Inflammatory macrophage treated with lipopolysaccharide for 4 hours (primary cell): ENCODE measurements around the gene LAMTOR4.

ENCODE experiments used
- DNase-seq: peaks from one replicate; pipeline ENCODE4 v3.0.0-alpha.2; 2020

Gene LAMTOR4

GRCh38 chr7:100148559-100149328, at the start of gene LAMTOR4:
Gene LAMTOR4 (plus strand): TSS chr7:100148918. CDS start chr7:100148973, 55 bp downstream.
- DNase-seq = peak; percentile 99

GRCh38 chr7:100099452-100099851, 49.3 kb upstream of the LAMTOR4 start:
- no peak for DNase-seq

DNA sequence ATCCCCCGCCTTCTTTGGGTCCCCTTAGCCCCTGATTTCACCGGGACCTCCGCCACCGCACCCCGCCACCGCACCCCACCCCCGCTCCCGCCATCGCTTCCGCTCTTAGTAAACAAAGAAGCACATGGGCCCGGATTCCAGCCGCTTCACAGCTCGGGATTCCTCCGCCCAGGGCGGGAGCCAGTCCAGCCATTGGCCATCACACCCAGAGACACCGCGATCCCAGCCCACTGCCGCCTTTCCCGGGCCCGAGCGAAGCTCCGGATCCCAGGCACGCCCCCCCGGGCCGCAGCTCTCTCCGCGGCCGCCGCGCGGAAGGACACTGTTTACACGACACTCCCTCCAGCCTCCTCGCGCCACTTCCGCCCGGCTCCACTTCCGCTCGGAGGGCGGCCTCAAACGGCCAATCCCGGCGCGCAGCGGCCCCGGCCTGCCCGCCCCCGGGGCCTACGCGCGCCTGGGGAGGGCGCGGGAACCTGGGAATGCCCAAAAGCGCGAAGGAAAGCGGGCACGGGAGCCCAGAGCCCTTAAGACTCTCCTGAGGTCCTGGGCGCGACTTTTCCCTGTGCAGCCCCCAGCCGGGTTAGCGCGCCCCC, 48.2 kb upstream of the LAMTOR4 start:
- DNase-seq = peak; percentile 94

- DNase-seq = peak; percentile 99
Observed at GRCh38 chr7:100101016-100101862, 47.5 kb upstream of the LAMTOR4 start, which contains the start of the genes AP4M1 and MCM7. Gene AP4M1 (plus strand): TSS chr7:100101643. CDS start chr7:100101715, 72 bp downstream. Gene MCM7 (minus strand): TSS chr7:100101397. CDS start chr7:100101294, 103 bp downstream.

DNA sequence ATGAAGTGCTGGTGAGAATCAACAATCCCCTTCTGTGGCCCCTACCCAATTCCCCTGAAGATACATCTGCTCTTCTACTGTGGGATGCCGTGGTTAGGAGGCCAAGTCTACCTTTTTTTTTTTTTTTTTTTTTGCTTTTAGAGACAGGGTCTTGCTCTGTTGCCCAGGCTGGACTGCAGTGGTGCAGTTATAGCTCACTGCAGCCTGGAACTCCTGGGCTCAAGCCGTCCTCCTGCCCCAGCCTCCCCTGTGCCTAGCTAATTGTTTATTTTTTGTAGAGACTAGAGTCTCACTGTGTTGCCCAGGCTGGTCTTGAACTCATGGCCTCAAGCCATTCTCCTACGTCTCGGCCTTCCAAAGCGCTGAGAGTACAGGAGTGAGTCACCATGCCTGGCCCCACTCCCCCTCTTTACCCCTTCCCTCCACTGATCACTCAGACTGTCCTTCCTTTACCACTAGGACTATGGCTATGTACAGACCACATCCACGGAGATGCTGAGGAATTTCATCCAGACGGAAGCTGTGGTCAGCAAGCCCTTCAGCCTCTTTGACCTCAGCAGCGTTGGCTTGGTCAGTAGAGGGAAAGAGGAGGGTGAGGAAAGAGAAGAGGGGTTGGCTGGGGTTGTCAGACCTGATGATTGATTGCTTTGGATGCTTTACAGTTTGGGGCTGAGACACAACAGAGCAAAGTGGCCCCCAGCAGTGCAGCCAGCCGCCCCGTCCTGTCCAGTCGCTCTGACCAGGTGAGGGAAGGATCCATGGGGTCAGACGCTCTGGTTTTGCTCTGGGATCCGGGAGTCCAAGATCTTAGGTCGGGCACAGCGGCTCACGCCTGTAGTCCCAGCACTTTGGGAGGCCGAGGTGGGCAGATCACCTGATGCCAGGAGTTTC, 45.5 kb upstream of the LAMTOR4 start:
- no peak for DNase-seq

DNA sequence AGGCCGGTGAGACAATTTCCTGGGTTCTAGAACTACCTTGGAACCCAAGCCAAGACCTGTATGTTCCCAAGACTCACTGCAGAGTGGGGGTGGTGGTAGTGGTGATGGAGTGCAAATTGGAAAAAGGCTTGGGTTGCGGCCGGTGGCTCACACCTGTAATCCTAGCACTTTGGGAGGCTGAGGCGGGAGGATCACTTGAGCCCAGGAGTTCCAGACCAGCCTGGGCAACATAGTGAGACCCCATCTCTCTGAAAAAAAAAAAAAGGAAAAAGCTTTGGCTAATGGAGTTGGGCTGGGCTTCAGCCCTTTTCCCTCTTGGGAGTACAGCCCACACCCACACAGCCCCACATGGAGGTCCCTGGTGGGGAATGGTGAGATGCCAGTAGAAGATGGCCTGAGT, 43.2 kb upstream of the LAMTOR4 start:
- DNase-seq = no peak

DNA sequence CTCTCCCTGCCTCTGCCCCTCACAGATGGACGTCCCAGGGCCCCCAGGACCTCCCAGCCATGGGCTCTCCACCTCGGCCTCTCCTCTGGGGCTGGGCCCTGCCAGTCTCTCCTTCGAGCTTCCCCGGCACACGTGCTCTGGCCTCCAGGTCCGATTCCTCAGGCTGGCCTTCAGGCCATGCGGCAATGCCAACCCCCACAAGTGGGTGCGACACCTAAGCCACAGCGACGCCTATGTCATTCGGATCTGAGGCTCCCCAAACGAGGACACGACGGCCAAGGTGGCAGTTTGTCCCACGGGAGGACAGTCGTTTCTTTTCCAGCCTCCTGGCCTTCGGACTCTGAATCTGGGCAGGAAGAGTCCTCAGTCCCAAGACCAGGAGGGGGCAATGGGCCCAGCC, 42.1 kb upstream of the LAMTOR4 start:
- no peak for DNase-seq

DNA sequence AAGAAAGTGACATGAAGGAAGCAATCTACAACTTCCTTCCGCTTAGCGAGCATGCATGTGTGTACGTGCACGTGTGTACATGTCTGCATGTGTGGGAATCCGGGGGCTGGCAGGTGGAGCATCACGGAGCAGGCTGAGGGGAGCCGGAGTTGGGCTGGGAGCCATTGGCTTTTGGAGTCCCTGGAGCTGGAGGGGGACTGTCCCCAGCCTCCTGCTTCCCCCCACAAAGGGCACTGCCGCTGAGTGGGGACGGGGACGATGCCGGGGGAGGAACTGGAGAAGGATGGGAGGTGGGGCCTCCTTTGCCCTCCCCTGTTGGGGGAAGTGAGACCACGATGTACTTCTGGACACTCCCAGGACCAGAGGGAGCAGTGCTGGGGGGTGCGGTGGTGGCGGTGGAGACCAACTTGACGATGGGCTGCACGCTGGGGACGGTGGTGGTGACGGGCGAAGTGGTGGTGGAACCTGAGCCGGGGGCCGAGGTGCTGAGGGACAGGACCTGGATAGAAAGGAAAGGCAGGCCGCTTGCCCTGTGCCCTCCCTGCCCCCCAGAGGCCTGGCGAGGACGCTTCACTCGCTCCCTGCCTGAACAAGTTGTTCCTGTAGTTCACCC, 41.5 kb upstream of the LAMTOR4 start:
- DNase-seq = no peak

GRCh38 chr7:100107890-100108289, 40.8 kb upstream of the LAMTOR4 start:
- no peak for DNase-seq

DNA sequence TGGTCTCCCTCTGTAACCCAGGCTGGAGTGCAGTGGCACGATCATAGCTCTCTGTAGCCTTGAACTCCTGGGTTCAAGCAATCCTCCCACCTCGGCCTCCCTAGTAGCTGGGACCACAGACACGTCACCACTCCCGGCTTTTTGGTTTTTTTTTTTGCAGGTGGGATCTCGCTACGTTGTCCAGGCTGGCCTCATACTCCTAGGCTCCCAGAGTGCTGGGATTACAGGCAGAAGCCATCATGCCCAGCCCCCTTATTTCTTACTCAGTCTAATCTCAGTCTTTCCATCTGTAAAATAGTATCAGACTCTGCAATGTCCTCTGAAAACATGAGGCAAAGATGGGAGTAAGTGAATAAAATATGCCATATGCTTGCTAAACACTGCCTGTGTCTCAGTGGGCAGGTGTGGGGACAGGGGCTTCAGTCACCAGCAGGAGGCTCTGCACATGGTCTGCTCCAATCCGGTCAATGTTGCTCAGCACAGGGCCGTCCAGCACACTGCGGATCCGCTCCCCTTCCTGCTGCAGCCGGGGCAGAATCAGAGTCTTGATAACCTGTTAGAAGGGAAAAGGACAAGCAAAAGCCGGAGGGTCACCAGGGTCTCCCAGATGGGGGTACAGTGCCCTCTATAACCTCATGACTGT, 39.1 kb upstream of the LAMTOR4 start:
- DNase-seq = no peak

- DNase-seq = no peak
Observed at GRCh38 chr7:100111156-100111555, 37.6 kb upstream of the LAMTOR4 start.

DNA sequence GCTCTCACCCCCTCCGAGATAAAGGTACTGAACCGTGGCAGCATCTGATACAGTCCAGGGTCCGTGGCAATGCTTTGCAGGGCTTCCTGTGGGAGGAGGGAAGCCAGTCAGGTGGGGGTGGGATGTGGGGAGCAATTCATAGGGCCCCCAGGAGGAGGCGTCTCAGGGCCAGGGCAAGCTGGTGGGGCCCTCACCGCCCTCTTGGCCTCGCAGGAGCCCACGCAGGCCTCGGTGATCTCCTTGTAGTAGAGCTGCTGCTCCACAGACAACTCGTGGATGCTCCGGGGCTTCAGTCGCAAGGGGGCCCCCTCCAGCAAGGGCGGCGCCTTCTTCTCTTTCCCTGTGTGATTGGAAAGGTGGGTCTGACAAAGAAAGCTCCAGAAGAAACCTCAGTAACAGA, 36.8 kb upstream of the LAMTOR4 start:
- no peak for DNase-seq

GRCh38 chr7:100115026-100115425, 33.7 kb upstream of the LAMTOR4 start:
- DNase-seq = no peak

GRCh38 chr7:100118388-100119071, 30.2 kb upstream of the LAMTOR4 start:
- DNase-seq = no peak

DNA sequence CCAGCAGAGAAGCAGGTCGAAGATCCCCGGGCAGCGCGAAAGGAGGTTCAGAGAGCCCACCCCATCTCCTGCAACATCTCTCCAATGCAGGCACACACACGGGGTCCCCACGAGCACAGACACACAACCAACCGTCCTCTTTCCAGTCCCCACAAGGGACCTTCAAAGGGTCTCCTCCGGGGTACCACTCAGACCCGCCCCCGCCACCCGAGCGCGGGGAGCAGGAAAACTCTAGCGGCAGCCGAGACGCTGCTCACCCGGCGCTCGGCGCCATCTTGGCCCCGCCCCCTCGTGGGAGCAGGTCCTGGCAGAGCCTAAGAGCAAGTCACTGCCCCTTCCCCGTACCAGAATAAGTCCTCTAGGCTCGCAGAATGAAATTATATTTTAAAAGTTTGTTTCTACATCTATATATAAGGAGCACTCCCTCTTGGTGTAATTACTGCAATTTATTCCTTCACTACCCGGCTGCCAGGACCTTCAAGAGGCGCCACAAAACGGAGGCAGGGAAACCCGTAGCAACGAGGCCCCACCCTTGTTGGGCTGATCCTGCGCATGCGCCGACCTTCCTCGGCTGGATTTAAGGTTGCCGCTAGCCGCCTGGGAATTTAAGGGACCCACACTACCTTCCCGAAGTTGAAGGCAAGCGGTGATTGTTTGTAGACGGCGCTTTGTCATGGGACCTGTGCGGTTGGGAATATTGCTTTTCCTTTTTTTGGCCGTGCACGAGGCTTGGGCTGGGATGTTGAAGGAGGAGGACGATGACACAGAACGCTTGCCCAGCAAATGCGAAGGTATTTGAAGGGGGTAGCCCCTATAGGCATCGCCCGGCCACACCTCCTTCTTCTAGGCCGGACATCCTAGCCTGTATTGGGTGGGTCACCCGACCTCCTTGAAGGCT, 29.4 kb upstream of the LAMTOR4 start, which contains the start of the genes CNPY4 and TAF6:
Gene CNPY4, plus strand, starts transcription at position 563 of the 898 bp plus-strand sequence. Its CDS starts 111 bp downstream, at position 674.
Gene TAF6, minus strand, starts transcription at position 287 of the 898 bp plus-strand sequence. CDS start 5,149 bp downstream, outside the sequence.
- DNase-seq = peak; percentile 94

- DNase-seq = no peak
Observed at GRCh38 chr7:100119970-100120732, 28.6 kb upstream of the LAMTOR4 start.

- no peak for DNase-seq
Observed at GRCh38 chr7:100120733-100121036, 28.0 kb upstream of the LAMTOR4 start.

- DNase-seq = no peak
Observed at GRCh38 chr7:100122067-100122466, 26.7 kb upstream of the LAMTOR4 start.

GRCh38 chr7:100122568-100122967, 26.1 kb upstream of the LAMTOR4 start:
- no peak for DNase-seq
